Ascending aorta (tissue), 2 donors: ENCODE results near the gene MB. TPM values are rescaled to one million over a fixed set of nuclear protein-coding genes. Genes with fewer than 3 reads are reported as not detected.

Source experiments
- DNase-seq, 2 donors: peaks; one replicate each; pipeline ENCODE4 v3.0.0-alpha.2; 2019; ENCODE audit warnings: low spot score in 2 of 2
- H3K27ac ChIP-seq, 2 donors: fragments of 200-600 bp; sonication (generic); one replicate each; pipeline ENCODE4 v1.5.1; 2016 to 2017; ENCODE audit warnings: mild to moderate bottlenecking in 1 of 2
- H3K27me3 ChIP-seq: fragments of 200-600 bp; sonication (generic); one replicate; pipeline ENCODE4 v1.5.1; 2017
- H3K36me3 ChIP-seq, 2 donors: fragments of 200-600 bp; sonication (generic); one replicate each; pipeline ENCODE4 v1.5.1; 2016
- H3K4me1 ChIP-seq, 2 donors: fragments of 200-600 bp; sonication (generic); one replicate each; pipeline ENCODE4 v1.5.1; 2016 to 2017; ENCODE audit warnings: mild to moderate bottlenecking in 1 of 2
- H3K4me3 ChIP-seq, 2 donors: fragments of 200-600 bp; sonication (generic); one replicate each; pipeline ENCODE4 v1.5.1; 2016 to 2017; ENCODE audit warnings: mild to moderate bottlenecking in 1 of 2
- H3K9me3 ChIP-seq, 2 donors: fragments of 200-600 bp; sonication (generic); one replicate each; pipeline ENCODE4 v1.5.1; 2016
- intact Hi-C: fragments of 100-400 bp; cut with DNase I; formaldehyde crosslinking; loops from one replicate; pipeline ENCODE4 v1.15.1; 2023
- total RNA-seq: library from RNA; depleted of rRNA; stranded (reverse); fragments of >200 nt; gene quantifications from one replicate; pipeline ENCODE4 v1.1.0, GENCODE V29; 2016
- TF ChIP-seq, protein P1 (sequence below), 3 experiments: fragments of 200-600 bp in 2 of 3; fragments of 450-650 bp in 1 of 3; sonication (generic) in 2 of 3; IDR thresholded peaks; one replicate each; pipeline ENCODE4 v1.5.1; 2016 to 2019; ENCODE audit warnings: antibody characterized with exemption in 3 of 3, mild to moderate bottlenecking in 1 of 3, moderate library complexity in 1 of 3

MB gene
- total RNA-seq, 1 donor from 2014 or later, result not detected

DNA sequence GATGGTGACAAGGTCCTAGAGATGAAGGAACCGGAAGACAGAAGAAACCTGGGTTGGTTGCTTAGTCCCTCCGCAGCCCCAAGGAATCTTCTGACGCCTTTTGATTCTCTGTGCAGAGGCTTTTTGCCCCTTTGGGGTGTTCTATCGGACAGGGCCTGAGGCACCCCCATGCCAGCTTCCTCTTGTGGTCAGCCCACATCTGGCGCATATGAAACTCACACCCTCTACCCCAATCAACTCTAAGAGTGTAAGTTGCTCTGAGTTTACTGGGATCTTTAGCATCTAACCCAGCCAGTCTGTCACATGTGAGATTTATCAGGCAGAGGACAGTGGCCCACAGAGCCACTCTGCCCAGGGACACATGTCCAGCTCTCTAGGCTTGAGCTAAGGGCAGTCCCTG, 59.1 kb downstream of the MB start:
- H3K27me3 ChIP-seq, result no peaks in the 10 kb centered on the region

More for the DNA sequence above, 59.1 kb downstream of the MB start:
- H3K36me3 ChIP-seq, result no peaks in the 10 kb centered on the region
- TF ChIP-seq, protein P1, sequence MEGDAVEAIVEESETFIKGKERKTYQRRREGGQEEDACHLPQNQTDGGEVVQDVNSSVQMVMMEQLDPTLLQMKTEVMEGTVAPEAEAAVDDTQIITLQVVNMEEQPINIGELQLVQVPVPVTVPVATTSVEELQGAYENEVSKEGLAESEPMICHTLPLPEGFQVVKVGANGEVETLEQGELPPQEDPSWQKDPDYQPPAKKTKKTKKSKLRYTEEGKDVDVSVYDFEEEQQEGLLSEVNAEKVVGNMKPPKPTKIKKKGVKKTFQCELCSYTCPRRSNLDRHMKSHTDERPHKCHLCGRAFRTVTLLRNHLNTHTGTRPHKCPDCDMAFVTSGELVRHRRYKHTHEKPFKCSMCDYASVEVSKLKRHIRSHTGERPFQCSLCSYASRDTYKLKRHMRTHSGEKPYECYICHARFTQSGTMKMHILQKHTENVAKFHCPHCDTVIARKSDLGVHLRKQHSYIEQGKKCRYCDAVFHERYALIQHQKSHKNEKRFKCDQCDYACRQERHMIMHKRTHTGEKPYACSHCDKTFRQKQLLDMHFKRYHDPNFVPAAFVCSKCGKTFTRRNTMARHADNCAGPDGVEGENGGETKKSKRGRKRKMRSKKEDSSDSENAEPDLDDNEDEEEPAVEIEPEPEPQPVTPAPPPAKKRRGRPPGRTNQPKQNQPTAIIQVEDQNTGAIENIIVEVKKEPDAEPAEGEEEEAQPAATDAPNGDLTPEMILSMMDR (IDR thresholded peaks at IDR 0.05), result no peak
- no peak overlapping the region for H3K4me3 ChIP-seq
- intact Hi-C loops, result no loop called here
- no peaks in the 10 kb centered on the region for H3K9me3 ChIP-seq
- DNase-seq, result no peak
- H3K27ac ChIP-seq, result no peak overlapping the region
- H3K4me1 ChIP-seq, result no peaks in the 10 kb centered on the region

Other genes with a start within 250 kb of the MB start
- gene HMOX1, start 236.2 kb downstream of the MB start, total RNA-seq, result 27.1 TPM
- gene MCM5, start 217.2 kb downstream of the MB start, total RNA-seq, result 31.1 TPM
- gene RASD2, start 76.5 kb downstream of the MB start, total RNA-seq, result 6.6 TPM
- 6.4 TPM for gene APOL6, start 31.1 kb upstream of the MB start, total RNA-seq
- gene APOL5, start 100.5 kb upstream of the MB start, total RNA-seq, result not detected